A549 (cell line): ENCODE results near the gene LARGE1.

ENCODE experiments used
- CTCF ChIP-seq: fragments of >200 bp; sonication (Bioruptor Twin); formaldehyde crosslinking; IDR thresholded peaks from 3 replicates; pipeline ENCODE4 v1.5.1; 2016
- EP300 ChIP-seq, 2 experiments: fragments of >200 bp; sonication (Bioruptor Twin); formaldehyde crosslinking; IDR thresholded peaks; 2 replicates in 1 of 2; 3 replicates in 1 of 2; pipeline ENCODE4 v1.6.1; 2016 to 2017
- HDAC2 ChIP-seq: fragments of 200-600 bp; sonication (generic); IDR thresholded peaks from 2 replicates; pipeline ENCODE4 v1.6.1; 2016
- NR3C1 ChIP-seq: fragments of >200 bp; sonication (Bioruptor Twin); formaldehyde crosslinking; IDR thresholded peaks from 3 replicates; pipeline ENCODE4 v1.6.1; 2017
- POLR2A ChIP-seq: IDR thresholded peaks from 2 replicates; pipeline ENCODE4 v1.6.1; 2012; ENCODE audit warnings: mild to moderate bottlenecking, low read length
- REST ChIP-seq: fragments of 200-600 bp; sonication (generic); IDR thresholded peaks from 2 replicates; pipeline ENCODE4 v1.6.1; 2016; ENCODE audit warnings: antibody characterized with exemption, mild to moderate bottlenecking, moderate library complexity
- SREBF2 ChIP-seq: fragments of 450-650 bp; IDR thresholded peaks from 2 replicates; pipeline ENCODE4 v1.6.1; 2014; ENCODE audit warnings: mild to moderate bottlenecking, moderate library complexity
- USF2 ChIP-seq: fragments of 450-650 bp; IDR thresholded peaks from 2 replicates; pipeline ENCODE4 v1.6.1; 2014; ENCODE audit warnings: antibody characterized with exemption

GRCh38 chr22:33666279-33666960 lies 253.9 kb downstream of the LARGE1 start:
- TF ChIP-seq CTCF (no peak), HDAC2 (no peak), POLR2A (no peak), SREBF2 (no peak), NR3C1 (no peak), REST (no peak), EP300 (IDR thresholded peaks at IDR 0.05) (no peak), USF2 (no peak)
